ENCODE results near the gene ODC1.
"Not testable (repeated sequence)": the region's sequence is repeated elsewhere in the genome, so short reads cannot be mapped to it uniquely, and the experiment has no call there.

Gene ODC1

GRCh38 chr2:10447895-10448575 is at the start of gene ODC1:
Gene ODC1 (minus strand): TSS chr2:10448327. CDS start chr2:10445032, 3,295 bp downstream.
- peak; percentile 96 to 97 for DNase-seq

DNA sequence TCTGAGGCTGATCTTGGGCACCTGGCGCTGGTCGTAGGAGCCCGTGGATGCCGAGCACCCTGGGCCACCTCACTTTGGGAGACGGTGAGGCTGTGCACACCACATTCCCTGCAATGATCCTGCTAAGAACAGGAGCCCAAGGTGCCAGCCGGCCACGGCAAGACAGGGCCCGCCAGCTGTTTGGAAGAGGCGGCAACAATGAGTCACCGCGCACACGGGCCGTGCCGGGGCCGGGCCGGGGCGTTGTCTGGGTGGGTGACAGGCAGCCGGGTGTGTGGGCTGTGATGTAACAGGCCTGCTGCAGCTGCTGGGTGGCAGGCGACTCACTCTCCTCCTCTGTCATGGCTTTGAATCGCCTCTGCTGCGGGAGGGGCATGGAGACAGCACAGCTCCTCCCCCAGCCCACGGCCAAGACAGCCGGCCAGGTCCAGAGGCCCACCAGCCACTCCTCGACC is 49.7 kb upstream of the ODC1 start:
- DNase-seq, result no peak

GRCh38 chr2:10495988-10496313 is 47.8 kb upstream of the ODC1 start:
- no peak for DNase-seq

GRCh38 chr2:10495311-10495987 is 47.3 kb upstream of the ODC1 start:
- DNase-seq, result no peak

DNA sequence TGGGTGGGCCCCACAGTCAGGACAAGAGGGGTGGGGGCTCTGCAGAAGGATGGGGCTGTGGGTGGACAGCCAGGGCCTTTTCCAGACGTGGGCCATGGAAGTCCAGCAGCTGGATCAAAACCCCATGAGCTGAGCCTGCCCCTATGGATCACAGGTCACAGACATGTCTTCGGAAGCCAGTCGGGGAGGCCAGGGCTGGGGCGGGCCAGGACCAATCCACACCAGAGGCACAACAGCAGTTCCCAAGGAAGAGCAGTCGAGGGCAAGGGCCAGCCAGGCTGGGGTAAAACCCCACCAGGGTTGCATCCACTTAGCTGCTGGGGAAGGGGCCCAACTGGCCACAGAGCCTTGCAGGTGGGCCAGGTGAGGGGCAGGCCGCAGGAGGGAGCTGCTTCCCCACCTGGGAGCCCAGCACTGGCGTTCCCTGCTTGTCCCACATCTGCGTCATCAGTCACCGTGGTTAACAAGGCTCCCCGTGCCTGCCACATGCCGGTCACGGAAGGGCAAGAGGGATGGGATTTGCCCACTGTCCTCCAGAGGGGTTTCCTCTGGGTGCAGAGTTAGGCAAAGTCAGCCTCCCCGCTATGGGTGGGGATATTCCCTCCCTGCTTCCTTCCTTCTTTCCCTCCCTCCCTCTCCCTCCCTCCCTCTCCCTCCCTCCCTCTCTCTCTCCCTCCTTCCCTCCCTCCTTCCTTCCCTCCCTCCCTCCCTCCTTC is 46.4 kb upstream of the ODC1 start:
- DNase-seq, result no peak

DNA sequence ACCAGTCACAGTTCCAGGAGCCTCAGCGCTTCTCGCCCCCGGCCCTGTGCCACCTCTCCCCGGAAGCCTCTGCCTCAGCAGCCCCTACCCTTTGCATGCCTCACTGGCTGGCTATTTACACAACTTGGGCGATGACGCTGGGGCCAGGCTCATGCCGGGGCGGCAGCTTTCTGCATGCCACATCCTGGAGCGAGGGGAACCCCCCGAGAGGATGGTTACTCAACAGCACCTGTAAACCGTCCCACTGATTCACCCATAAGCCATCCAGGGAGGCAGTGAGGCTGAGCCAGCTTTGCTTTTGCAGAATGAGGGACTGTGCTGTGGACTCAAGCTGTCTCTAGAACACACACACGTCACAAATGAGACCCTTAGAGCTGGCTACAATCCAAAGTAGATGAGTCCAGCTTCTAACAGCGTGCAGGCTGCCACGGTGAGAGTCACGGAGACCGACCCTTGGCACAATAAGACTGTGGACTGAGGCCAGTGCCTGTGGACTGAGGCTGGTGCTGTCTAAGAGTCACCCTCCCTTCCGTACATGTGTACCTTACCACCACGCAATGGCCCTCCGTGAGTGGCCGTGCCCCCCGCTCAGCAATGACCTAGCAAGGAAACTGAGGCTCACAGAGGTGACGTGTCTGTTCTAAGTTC is 45.6 kb upstream of the ODC1 start:
- no peak for DNase-seq

DNA sequence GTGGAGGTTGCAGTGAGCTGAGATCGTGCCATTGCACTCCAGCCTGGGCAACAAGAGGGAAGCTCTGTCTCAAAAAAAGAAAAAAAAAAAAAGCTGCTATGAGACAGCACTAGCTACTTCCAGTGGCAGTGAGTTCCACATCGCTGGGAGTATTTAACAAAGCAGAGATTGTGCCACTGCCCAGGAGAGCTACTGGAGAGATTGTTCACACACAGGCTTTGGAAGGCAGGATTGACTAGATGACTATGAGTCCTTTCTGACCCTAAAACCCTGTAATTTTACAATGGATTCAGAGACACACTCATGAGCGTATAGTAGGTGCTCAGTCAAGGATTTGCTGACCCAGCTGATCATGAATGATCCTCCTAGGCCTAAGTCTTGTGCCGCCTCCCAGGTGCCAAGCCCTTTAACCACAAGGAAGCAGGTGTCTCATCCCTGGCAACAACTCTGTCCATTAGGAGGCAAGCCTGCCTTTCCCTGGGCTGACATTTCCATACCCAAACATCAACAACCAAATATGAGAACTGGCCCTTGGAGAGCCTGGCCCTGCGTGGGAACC is 45.0 kb upstream of the ODC1 start:
- no peak for DNase-seq

- DNase-seq, result no peak
Measured at GRCh38 chr2:10490806-10491291, 42.7 kb upstream of the ODC1 start.

DNA sequence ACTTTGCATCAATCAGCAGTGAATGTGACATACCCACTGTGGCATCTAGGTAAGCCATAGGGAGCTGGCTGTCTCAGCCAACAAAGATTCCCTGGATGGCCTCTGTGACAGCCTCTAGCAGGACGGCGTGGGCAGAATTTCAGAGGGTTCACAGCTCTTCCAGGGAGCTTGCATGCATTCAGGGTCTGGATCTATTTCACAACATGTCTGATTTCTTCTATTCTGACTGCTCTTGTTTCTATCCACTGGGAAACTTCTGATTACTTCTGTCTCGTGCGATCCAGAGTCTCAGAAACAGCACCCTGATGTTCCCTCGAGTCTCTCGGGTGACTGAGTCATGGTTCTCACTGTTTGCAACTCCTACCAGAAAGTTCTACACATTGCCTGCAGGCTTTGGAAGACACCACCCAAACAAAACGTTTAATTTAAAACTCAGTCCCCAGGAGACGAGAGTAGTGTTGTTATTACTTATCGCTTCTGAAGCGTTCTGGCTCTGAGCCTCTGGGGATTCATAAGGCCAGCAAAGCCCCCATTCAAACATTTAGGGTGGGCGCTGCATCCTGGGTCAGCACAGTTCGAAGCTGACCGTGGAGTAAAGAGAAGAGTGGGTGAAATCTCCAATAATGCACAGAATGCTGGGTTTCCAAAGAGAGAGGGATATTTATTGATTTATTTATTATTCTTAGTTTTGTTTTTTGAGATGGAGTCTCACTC is 41.9 kb upstream of the ODC1 start:
- DNase-seq, result no peak

- DNase-seq, result not testable (repeated sequence)
Measured at GRCh38 chr2:10488142-10488541, 40.0 kb upstream of the ODC1 start.

GRCh38 chr2:10487741-10488104 is 39.6 kb upstream of the ODC1 start:
- DNase-seq, result not testable (repeated sequence)

DNA sequence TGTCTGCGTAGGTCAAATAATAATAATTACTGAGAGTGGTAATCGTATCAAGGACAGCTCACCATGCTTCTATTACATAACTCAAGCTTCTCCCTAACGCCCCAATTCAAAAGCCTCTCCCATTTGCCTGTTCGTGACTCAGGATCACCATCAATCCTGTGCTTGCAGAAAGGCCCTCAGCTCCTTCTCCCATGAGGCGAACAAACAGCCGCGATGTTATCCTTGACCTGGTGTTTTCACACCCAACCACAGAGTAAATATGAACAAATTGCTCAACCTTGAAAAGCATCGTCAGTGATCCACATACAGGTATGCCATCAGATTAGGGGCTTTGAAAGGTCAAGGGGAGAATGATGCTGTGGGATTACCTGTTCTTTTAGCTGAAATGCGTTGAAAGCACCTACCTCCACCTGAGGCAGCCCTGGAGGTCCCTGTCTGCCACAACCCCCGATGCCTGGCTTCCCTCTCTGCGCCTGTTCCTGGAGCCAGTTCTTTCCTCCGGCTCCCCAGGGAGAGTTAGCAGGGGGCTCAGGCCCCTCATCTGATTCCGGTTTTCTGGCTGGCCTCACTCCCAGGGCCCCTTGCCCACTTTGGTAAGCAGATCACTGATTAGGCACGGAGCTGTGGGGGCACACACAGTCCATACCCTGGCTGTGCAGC is 39.1 kb upstream of the ODC1 start:
- DNase-seq, result no peak

DNA sequence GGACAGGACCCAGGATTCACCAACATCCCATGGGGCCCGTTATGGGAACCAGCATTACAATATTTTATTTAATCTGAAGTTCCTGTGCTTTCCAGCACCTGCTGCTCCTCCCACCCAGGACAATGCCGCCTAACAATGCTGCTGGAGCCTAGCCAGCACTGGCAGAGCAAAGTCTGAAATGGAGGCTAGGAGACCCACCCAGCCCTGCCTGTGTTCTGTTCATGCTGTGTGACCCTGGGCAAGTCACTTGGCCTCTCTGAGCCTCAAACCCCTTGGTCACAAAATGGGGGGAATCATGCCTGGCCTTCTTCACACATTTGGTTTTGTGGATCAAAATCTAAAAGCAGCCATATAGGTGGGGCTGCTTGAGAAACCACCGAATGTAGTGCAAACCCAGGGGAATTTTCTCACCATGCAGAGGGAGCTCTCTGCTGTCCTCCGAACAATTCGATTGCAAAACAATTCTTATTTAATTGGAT is 38.5 kb upstream of the ODC1 start:
- DNase-seq, result no peak

DNA sequence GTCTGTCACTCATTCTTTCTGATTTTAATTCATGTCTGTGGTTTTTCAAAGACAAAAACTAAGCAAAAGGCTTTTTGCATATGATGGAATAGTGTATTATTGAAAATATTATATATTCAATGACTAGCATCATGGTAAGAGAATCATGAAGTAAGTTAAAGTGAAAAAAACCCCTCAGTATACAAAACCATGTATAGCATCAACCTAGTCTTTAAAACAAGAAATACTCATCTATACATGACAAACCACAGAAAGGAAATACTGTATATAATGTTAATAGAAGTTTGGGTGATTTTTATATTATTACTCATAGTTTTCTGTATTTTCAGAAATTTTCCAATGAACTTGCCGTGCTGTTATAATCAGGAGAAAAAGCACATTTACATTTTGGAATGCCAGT is 38.0 kb upstream of the ODC1 start:
- DNase-seq, result no peak

- no peak for DNase-seq
Measured at GRCh38 chr2:10482913-10483312, 34.8 kb upstream of the ODC1 start.

DNA sequence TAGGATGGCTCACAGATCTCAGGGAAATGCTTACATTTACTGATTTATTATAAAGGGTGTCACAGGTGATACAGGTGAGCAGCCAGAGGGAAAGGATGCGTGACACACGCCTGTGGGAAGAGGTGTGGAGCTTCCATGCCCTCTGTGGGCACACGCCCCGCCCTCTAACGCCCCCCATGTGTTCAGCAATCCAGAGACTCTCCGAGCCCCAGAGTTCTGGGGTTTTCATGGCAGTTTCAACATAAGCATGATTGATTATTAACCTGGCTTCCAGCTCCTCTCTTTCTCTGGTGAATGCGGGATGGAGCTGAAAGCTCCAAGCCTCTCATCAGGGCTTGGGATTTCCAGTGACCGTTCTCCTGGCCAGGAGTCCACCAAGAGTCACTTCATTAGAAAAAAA is 34.3 kb upstream of the ODC1 start:
- no peak for DNase-seq

- no peak for DNase-seq
Measured at GRCh38 chr2:10481666-10482157, 33.6 kb upstream of the ODC1 start.

- DNase-seq, result no peak
Measured at GRCh38 chr2:10481055-10481665, 33.0 kb upstream of the ODC1 start.

GRCh38 chr2:10480359-10480949 is 32.3 kb upstream of the ODC1 start:
- no peak for DNase-seq

DNA sequence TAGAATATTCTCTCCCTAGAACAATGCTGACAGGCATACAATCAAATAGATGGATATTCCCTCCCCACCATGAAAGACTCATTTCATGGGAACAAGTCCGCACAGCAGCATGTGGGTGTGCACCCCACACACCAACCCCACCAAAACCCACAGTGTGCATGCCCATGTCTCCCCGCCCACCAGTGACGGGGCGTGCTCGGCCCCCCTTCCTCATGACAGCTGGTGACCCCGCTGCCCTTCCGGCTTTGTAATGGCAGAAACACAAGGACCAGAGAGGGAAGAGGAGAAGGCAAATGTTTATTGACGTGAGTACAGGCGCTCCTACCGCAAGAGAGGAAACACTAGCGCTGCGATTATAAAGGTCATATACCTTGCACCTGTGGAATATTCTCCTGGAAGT is 30.8 kb upstream of the ODC1 start:
- DNase-seq, result no peak

DNA sequence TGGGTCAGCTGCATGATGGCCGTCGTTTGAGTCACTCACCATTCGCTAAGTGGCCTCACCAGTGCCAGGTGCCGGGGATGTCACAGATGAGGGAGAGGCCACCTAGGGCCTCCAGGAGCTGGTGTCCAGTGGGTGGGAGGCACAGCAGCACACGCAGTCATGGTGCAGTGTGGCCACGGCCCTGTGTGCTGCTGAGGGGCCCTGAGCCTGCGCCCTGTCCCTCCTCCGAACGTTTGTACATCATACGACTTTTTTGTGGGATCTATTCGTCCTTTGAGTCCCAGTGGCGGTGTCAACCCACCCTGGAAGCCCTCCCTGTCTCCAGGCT is 30.1 kb upstream of the ODC1 start:
- no peak for DNase-seq
